Measurements from ENCODE around the gene INPP5D.

GRCh38 chr2:233032551-233033320, 27.4 kb upstream of the INPP5D start, which contains the start of gene NEU2:
- TF ChIP-seq REST (IDR thresholded peaks at IDR 0.05; ENCODE audit: insufficient replicate concordance, low read depth) (no peak), CTCF (IDR thresholded peaks at IDR 0.05; ENCODE audit: insufficient read depth, low read length) (no peak), POLR2AphosphoS5 (IDR thresholded peaks at IDR 0.05; ENCODE audit: low read depth) (no peak), GABPA (IDR thresholded peaks at IDR 0.05; ENCODE audit: low read depth) (no peak), SPI1 (IDR thresholded peaks at IDR 0.05; ENCODE audit: borderline replicate concordance, low read depth) (no peak)

Measured in HL-60 (cell line).